ENCODE results near the gene AEBP2.
"Not testable (repeated sequence)": the region's sequence is repeated elsewhere in the genome, so short reads cannot be mapped to it uniquely, and the experiment has no call there.

AEBP2 gene

DNA sequence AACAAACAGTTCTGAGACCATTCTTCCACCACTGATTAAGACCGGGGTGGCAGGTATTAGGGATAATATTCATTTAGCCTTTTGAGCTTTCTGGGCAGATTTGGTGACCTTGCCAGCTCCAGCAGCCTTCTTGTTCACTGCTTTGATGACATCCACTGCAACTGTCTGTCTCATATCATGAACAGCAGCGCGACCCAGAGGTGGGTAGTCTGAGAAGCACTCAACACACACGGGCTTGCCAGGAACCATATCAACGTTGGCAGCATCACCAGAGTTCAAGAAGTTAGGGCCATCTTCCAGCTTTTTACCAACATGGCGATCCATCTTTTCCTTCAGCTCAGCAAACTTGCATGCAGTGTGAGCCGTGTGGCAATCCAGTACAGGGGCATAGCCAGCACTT is 16.9 kb downstream of the AEBP2 start:
- no peak for DNase-seq

- DNase-seq, result no peak
These were observed 18.3 kb downstream of the AEBP2 start for GRCh38 chr12:19457561-19457960.

GRCh38 chr12:19458733-19459132 is 19.4 kb downstream of the AEBP2 start:
- DNase-seq, result no peak

DNA sequence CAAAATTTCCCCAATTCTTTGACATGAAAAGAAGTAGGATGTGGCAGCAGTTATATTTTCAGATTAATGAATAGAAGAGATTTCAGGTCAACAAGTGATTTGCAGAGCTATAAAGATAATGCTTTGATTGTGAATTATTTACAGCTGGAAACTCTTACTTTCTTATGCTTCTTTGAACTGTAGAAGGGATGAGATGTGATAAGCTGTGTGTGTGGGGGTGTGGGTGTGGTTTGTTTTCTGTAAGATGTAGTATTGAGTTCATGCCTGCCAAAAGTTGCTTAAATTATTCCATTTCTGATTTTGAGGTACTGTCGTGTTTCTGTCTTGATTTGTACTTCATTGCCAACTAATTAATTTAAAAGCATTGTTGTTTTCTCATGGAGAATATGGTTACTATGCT is 22.7 kb downstream of the AEBP2 start:
- DNase-seq, result no peak

DNA sequence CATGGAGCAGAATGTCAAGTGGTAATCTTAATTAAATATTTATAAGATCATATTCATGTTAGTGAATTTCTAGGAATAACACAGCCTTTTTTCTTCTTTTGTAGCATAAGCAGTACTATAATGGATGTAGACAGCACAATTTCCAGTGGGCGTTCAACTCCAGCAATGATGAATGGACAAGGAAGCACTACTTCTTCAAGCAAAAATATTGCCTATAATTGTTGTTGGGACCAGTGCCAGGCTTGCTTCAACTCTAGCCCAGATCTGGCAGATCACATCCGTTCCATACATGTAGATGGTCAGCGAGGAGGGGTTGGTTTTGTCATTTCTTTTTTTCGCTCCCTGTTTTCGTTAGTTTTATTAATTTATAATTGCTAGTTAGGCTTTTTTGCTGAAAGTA is 23.1 kb downstream of the AEBP2 start:
- no peak for DNase-seq

- no peak for DNase-seq
These were observed 24.9 kb downstream of the AEBP2 start for GRCh38 chr12:19464192-19464580.

DNA sequence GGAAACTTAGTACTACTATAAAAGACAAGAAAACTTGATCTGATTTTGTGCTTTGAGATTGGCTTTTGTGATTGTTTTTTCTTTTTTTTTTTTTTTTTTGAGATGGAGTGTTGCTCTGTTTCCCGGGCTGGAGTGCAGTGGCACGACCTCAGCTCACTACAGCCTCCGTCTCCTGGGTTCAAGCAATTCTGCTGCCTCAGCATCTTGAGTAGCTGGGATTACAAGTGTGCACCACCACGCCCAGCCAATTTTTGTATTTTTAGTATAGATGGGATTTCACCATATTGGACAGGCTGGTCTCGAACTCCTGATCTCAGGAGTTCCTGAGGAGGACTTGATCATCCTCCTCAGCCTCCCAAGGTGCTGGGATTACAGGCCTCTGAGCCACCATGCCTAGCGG is 26.4 kb downstream of the AEBP2 start:
- no peak for DNase-seq

DNA sequence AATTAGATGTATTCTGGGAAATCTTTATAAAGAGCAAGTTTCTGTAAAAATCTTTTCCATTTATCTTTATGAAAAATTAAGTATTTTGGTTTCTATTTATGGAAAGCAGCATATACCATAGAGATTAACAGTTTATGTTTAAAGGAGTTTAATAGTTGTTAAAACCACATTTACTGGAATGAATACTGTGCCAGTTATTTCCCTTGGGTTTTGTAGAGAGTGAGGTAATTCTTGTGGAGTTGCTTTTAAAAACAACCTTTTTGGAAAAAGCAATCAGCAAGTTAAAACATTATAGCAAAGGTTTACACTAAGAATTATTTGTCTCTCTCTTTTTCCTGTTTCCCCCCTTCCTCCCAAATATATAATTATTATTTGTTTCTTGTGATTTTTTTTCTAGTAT is 34.9 kb downstream of the AEBP2 start:
- no peak for DNase-seq

GRCh38 chr12:19475884-19476505 is 36.7 kb downstream of the AEBP2 start:
- not testable (repeated sequence) for DNase-seq

GRCh38 chr12:19477071-19477470 is 37.8 kb downstream of the AEBP2 start:
- DNase-seq, result no peak

DNA sequence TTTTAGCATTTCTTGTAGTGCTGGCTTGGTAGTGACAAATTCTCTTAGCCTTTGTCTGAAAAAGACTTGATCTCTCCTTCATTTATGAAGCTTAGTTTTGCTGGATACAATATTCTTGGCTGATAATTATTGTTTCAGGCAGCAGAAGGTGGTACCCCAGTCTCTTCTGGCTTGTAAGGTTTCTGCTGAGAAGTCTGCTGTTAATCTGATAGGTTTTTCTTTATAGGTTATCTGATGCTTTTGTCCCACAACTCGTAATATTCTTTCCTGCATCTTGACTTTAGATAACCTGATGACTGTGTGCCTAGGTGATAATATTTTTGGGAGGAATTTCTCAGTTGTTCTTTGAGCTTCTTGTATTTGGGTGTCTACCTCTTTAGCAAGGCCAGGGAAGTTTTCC is 41.2 kb downstream of the AEBP2 start:
- DNase-seq, result no peak

- no peak for DNase-seq
These were observed 42.7 kb downstream of the AEBP2 start for GRCh38 chr12:19482036-19482435.

DNA sequence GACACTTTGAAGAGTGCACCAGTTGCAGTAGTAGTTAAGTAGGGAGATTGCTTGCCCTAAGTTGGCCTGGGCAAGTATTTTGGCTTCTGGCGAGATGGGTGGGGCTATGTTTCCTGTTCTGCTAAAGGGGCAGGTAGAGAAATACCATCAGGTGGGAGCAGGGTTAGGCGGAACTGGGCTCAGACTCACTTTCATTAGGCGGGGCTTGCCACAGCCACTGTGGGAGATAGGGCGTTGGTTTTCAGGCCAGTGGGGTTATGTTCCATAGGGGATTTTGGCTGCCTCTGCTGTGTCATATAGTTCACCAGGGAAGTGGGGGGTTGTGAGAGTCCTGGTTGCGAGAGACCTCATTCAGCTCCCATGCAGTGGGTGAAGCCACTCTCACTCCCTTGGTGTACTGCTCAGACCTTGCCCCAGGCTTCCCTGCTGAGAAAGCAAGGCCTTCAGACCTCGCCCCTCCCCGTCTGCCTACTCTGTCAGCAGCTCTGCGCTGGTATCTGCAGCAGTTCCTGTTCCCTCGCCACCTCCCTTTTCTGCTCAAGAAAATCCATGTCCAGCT is 43.3 kb downstream of the AEBP2 start:
- no peak for DNase-seq

- no peak for DNase-seq
These were observed 44.4 kb downstream of the AEBP2 start for GRCh38 chr12:19483727-19484126.

GRCh38 chr12:19484738-19485137 is 45.4 kb downstream of the AEBP2 start:
- DNase-seq, result no peak

- DNase-seq, result no peak
These were observed 45.9 kb downstream of the AEBP2 start for GRCh38 chr12:19485240-19485639.

GRCh38 chr12:19489168-19489567 is 49.9 kb downstream of the AEBP2 start:
- DNase-seq, result no peak

GRCh38 chr12:19490908-19491307 is 51.6 kb downstream of the AEBP2 start:
- DNase-seq, result no peak

- no peak for DNase-seq
These were observed 52.6 kb downstream of the AEBP2 start for GRCh38 chr12:19491863-19492262.

GRCh38 chr12:19496219-19496878 is 57.1 kb downstream of the AEBP2 start:
- DNase-seq, result no peak

- DNase-seq, result no peak
These were observed 58.8 kb downstream of the AEBP2 start for GRCh38 chr12:19498099-19498498.

DNA sequence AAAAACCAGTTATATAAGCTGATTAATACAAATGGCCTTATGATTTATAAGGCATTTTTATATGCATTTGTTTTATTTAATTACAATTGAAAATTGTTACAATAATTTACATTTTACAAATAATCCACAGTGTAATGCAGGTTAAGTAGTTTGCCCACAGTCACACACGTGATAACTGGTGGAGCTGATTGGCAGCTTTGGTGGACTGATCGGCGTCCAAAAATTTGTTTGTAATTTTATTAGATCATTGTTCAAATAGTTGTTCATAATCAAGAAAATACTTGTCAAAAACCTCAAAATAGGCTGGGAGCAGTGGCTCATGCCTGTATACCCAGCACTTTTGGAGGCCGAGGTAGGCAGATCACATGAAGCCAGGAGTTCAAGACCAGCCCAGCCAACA is 59.7 kb downstream of the AEBP2 start:
- DNase-seq, result no peak

- no peak for DNase-seq
These were observed 67.2 kb downstream of the AEBP2 start for GRCh38 chr12:19506497-19506896.

DNA sequence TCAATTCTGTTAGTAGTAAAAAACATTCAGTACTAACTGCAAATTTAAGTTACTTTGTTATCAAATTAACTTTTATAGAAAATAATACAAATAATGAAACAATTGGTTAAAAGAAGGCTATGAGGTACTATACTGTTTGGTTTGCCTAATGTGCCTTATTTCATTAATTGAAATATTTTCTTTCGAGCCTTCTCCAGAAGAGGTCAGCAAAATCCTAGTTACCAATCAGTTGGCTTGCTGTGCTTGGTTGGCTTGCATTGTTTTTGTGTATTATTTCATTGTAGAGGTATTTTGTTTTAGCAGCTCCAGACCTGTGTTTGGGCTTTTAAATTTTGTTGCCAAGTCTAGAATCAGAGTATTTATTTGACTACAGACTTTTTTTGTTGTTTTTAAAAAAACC is 68.5 kb downstream of the AEBP2 start:
- DNase-seq, result no peak

DNA sequence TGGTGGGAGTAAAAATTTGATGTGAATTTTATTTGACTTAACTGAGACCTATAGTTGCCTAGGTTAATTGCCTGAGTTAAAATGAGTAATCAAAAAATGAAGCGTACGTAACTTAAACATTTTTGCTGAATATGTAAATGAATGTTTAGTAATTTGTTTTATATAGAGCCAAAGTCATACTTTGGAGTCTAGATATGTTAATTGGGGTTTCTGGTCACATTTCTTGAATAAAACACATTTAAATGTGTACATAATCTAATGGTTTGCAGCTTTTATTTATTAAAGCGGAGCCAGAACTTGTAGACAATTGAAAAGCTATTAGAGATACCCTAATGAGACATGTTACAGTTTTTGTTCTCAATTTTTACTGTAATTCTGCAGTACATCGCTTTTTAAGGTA is 71.2 kb downstream of the AEBP2 start:
- DNase-seq, result no peak
